ENCODE data around the gene FOXB1.

GRCh38 chr15:60052796-60053195, 48.7 kb downstream of the FOXB1 start:
- TF ChIP-seq POLR2A (IDR thresholded peaks at IDR 0.05): no peak
- TF ChIP-seq CTCF (IDR thresholded peaks at IDR 0.05): no peak
- no peak for TF ChIP-seq POLR2AphosphoS5 (IDR thresholded peaks at IDR 0.05)
